ENCODE results near the gene IRX4.

- TF ChIP-seq CTCF (IDR thresholded peaks at IDR 0.05) (no peak), POLR2A (IDR thresholded peaks at IDR 0.05) (no peak)
Measured at GRCh38 chr5:1853531-1853930, 29.2 kb downstream of the IRX4 start.
